ENCODE data around the gene SEMA4G.

The SEMA4G gene

DNA sequence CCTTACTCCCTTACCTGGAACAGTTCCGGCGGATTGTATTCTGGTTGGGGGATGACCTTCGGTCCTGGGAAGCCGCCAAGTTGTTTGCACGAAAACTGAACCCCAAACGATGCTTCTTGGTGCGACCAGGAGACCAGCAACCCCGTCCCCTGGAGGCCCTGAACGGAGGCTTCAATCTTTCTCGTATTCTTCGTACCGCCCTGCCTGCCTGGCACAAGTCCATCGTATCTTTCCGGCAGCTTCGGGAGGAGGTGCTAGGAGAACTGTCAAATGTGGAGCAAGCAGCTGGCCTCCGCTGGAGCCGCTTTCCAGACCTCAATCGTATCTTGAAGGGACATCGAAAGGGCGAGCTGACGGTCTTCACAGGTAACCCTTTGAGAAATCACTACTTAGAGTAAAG is 19.8 kb downstream of the SEMA4G start:
- DNase-seq, result no peak

DNA sequence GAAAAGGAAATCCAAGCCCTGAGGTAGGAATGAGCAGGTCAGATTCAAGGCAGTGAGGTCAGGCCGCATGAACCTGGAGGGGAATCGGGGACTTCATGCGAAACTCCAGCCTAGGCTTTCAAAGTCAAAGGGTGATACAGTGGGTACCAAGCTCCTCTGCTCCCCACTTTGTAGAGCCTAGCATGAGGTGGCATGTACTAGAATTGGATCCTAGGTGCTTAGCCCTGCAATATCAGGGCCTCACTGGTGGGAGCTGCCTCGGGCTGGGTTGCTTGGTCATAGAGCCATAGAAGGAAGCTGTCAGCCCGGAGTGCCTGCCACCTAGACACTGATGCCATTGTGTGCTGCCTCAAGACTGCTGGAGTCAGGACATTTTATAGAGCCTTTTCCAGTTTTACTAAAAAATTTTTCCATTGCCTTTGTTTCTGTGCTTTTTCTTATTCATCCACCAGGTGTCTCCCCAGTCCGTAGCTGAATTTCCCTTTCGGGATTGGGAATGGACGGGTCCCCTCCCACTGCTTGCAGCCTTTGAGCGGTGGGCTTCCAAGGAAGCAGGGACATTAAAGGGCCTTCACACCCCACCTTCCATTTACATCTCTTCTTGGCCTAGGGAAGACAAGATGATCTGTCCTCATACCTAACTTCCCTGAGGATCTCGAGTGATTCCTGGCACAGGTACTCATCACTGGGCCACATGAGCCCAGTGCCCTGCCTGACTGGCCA is 24.8 kb downstream of the SEMA4G start:
- no peak for DNase-seq

DNA sequence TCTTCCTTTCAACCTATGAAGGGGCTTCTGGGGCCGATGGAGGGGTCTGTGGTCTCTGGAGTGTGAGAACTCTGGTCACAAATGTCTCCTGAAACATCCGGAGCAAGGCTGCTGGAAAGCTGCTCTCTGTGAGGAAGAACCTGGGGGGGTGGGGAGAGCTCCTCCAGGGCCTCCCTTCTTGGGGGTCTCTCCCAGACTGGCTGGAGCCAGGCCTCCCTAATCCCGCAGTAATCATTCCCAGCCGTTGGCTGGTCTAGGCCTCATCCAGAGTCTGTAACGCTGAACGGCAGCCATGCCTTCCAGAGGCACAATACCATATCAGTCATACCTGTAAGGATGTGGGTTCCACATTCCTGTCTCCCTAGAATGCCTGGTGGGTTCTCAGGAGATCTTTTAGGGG is 25.9 kb downstream of the SEMA4G start:
- DNase-seq, result no peak

DNA sequence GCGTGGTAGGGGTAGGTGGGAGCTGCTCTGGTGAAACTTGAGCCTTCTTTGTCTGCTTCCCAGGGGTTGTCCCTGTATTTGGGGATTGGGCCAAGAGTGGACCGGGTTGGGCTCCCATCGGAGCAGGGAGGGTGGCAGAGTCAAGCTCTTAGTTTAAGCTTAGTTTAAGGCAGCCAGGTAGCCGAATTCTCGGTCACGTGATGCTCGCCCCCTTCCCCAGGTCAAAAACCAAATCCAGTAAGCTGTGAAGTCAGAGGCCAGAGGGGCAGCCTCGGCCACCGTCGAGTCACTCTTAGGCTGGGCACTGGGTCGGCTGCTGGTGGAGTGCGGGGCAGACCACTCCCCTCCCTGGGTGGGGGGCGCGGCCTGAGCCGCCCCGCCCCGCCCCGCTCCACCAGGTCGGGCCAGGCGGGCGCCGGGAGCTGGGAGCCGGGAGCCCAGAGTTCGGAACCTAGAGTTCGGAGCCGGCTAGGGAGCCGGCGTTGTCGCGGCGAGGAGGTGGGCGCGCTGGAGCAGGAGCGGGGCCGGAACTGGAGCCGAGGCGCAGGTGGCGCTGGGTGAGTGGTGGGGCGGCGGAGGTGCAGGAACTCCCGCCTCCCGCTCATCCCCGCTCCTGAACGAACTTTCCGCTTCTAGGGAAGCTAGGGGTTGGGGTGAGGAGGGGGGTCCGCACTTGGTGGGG is 27.5 kb downstream of the SEMA4G start:
- DNase-seq, result peak; percentile 68

DNA sequence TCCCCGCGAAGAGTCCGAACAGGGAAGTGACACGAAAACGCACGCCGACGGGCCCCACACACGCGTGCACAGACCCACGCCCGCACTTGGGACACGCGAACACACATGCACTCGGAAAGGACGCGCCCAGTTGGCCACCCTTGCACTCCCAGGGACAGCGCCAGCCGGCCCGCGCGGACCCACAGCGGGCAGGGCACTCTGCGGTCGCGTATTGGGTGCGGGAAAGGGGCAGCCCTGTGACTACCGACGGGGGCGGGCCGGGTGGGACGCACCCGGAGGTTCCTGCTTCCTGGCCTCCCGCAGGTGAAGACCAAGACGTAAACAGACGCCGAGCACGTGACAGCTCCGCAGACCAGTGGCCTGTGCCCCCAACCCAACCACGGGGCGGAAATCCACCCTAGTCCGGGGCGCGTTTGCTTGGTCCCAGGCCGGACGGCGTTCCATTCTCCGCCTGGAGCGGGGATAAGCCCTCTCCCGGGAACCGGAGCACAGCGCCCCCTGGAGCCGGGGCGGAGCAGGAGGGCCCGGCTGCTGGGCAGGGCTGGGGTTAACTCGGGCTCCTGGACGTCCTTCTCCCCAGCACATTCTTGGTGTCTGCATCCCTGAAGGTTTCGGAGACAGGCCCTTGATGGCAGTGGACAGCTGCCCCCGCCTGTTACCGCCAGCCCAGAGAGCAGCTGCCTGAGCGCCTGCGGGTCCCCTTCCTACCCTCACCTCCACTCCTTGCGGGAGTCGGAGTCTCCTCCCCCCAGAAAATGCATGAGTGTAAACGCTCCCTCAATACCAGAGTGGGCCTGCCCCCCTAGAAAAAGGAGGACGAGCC is 28.3 kb downstream of the SEMA4G start:
- DNase-seq, result peak; percentile 96

DNA sequence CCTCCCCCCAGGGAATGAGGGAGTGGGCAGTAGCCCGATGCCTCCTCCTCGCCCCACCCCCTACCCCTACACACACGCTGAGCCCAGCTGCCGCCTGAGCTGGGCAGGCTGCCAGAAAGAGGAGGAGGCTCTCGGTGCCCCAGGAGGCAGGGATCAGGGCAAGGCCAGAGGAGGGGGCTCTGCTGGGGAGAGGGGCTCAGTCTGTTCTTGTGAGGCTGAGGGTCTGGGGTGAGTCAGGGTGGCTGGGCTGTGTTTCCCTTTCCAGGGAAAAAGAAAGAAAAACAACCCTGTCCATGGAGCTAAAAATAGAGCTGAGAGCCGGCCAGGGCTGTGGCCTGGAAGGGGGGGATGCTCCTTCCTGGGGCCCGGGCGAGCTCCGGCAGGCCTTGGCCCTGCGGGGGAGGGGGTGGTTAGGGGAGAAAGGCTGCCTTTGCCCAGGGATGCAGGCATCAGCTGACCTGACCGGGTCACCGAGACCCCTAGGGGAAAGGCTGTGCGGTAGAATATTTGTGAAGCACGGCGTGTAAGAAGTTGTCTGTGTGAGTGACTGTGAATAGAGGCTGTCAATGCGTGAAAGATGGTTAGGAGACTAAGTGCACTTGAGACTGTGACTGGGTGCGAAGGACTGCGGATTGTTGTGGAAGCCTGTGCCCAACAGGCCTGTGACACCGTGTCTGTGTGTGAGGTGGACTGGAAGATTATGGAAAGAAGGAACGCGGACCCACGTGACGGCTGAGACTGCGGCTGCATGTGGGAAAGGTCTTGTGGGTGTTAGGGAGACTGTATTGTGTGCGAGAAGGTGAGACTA is 29.1 kb downstream of the SEMA4G start:
- DNase-seq, result peak; percentile 93

DNA sequence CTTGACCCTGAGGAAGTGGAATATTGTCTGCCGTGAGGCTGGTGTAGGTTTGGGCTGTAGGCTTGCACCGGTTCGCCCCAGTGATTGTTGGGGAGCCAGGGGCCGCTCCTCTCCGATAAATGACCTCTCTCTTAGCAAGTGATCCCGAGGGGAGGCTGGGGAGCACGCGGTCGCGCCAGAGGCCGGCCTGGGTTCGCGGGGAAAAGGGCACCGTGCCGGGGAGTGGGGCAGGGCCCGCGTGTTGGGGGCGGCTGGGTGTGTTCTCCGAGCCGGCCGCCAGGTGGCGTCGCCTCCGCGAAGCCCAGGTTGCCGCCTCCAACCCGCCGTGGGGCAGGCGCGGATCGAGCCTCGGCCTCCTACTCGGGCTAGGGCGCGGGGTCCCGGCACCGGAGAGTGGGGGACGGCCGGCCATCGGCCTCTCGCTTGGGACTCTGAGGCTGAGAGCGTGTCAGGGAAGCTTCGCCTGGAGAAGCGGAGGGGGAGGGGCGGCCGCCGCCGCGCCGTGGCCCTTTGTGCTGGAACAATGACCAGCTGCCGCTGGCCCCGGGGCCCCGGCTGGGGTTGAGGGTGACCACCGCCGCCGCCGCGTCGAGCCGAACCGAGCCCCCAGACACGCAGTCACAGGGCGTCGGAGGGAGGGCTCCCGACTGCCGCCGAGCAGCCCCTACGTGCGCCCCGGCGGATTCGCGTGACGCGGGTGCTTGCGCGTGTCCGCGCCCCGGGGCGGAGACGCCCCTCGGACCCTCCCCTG is 29.9 kb downstream of the SEMA4G start:
- DNase-seq, result peak; percentile 97

DNA sequence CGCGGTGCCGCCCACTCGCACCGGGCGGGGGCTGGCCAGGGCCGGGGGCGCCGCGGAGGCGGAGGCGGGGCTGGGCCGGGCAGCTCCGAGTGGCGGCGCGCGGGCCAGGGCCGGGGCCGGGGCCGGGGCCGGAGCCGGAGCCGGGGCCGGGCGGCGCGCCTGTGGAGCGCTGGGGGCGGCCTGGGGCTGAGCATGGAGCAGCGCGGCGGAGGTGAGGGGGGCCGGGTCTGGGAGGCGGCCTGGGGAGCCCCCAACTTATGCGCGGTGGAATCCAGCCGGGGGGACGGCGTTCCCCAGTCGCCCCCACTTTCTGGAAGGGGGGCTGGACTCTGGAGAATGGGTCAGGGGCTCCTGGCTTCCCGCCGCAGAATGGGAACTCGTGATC is 30.4 kb downstream of the SEMA4G start, which contains the start of gene LZTS2:
LZTS2 (plus strand) TSS at position 67 of the 385 bp plus-strand sequence. CDS start 2,731 bp downstream, outside the sequence.
- no peak for DNase-seq

DNA sequence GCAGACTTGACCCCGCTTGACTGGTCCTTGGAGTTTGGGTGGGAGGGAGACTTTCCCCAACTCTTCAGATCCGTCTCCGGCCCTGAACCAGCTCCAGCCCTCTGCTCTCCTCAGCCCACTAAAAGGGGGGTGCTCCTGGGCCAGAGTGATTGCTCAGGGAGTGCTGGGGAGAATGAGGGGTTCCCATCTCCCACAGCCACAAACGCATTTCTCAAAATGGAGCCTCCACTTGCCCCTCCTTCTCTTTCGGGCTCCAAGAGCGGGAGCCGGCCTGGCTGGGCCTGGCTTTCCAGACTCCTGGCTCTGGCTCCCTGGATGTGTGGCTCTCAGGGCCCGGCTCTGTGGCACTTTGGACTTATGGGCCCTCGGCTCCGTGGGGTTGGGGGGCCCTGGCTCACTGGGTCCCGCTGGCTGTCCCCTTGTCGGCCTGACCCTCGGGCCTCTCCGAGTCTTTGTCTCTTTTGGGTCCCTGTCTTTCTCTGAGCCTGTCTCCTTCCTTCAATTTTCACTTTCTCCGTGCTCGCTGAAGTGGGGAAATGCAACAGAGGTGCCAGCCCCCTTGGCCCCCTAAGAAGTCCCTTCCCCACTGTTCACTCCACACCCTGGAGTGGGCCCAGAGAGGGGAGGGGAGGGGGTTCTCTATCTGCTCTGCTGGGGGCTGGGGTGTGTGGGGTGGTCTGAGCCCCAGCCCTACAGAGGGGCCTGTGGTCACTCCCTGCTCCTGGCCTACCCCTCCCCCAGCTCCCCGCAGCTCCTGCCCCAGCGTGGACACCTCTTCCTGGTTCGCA is 31.0 kb downstream of the SEMA4G start:
- DNase-seq, result peak; percentile 66

DNA sequence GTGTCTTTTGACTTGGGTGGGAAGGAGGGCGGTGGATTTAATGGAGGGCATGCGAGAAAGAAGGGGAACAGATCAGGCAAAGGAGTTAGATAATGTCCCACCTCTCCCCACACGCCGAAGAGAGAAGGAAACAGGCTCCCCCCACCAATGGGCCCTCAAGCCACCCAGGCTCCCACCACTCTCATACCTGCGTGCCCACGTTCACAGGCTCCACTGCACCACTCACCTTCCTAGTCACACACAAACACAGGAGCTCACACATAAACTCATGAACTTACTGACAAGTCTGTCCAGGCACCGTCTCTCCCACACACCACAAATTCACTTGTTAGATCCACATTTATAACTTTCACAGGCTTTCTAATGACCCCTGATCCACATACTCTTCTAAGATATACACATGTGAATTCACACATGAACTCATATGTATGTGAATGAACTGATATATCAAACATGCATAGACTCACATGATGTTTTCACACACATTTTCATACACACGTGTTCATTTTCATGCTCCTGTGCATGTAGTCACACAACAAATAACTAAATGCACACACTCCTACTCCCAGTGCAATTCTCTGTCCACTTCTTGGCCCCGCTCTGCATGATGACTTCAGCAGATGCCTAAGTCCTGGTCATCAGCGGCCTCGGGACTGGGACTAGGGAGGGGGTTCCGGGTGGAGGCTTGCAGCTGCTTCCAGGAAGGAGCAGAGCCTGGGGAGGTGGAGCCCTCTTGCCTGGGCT is 31.8 kb downstream of the SEMA4G start:
- peak; percentile 81 for DNase-seq

DNA sequence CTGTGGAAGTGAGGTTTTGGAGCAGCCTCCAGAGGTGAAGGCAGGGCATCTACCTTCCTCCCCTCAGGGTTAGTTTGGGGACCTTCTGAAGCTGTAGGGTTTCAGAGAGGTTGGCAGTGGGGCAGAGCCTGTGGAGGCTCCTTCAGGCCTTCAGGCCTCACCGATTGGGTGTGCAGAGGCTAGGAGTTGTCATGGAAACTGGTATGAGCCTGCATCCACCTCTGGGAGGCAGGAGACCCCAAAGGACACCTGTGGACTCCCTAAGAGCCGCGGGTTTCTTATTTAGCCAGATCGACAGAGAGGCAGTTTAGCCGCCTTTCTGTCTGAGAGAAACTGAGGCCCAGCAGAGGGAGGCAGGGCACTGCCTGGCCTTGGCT is 32.3 kb downstream of the SEMA4G start:
- no peak for DNase-seq

DNA sequence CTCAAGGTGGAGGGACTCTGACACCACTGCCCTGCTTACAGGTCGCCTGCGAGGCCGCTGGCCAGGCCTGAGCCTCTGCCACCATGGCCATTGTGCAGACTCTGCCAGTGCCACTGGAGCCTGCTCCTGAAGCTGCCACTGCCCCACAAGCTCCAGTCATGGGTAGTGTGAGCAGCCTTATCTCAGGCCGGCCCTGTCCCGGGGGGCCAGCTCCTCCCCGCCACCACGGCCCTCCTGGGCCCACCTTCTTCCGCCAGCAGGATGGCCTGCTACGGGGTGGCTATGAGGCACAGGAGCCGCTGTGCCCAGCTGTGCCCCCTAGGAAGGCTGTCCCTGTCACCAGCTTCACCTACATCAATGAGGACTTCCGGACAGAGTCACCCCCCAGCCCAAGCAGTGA is 33.2 kb downstream of the SEMA4G start:
- no peak for DNase-seq

DNA sequence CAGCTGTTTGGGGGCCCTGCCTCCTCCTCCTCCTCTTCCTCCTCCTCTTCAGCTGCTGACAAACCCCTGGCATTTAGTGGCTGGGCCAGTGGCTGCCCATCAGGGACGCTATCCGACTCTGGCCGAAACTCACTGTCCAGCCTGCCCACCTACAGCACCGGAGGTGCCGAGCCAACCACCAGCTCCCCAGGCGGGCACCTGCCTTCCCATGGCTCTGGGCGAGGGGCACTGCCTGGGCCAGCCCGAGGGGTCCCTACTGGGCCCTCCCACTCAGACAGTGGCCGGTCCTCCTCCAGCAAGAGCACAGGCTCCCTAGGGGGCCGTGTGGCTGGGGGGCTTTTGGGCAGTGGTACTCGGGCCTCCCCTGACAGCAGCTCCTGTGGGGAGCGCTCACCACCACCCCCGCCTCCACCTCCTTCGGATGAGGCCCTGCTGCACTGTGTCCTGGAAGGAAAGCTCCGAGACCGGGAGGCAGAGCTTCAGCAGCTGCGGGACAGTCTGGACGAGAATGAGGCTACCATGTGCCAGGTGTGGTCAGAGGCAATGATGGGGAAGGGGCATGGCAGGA is 34.4 kb downstream of the SEMA4G start:
- DNase-seq, result no peak

DNA sequence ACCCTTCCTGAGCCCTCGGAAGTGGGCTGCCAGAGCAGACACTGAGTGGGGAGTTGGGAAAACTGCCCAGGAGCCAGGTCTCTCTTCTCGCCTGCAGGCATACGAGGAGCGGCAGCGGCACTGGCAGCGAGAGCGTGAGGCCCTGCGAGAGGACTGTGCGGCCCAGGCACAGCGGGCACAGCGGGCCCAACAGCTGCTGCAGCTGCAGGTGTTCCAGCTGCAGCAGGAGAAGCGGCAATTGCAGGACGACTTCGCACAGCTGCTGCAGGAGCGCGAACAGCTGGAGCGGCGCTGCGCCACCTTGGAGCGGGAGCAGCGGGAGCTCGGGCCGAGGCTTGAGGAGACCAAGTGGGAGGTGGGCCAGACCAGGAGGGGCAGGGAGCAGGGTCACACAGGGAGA is 36.1 kb downstream of the SEMA4G start:
- no peak for DNase-seq

DNA sequence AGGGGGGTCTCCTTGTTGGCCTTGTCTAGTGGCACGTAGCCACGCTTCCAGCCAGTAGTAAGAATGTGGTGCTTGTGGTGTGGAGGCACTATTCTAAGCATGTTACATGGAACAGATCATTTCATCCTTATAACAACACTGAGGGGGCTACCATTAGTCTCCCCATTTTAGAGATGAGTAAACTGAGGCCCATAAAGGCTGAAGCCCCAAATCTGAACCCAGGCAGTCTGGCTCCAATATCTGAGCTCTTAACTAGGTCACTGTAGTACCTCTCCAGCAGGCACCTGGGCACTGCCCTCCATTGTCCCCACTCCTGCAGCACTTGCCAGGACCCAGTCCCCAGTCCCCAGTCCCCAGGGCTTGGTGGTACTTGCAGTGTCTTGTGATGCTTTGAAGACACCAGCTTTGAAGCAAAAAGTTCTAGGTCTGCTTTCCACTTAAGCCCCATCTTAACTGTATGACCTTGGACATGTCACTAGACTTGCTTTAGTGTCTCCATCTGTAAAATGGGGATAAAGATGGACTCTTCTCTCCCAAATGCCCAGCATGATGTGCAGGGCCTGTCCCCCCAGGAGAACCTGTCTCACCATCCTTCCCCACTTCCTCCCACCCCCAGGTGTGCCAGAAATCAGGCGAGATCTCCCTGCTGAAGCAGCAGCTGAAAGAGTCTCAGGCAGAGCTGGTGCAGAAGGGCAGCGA is 36.7 kb downstream of the SEMA4G start:
- no peak for DNase-seq

DNA sequence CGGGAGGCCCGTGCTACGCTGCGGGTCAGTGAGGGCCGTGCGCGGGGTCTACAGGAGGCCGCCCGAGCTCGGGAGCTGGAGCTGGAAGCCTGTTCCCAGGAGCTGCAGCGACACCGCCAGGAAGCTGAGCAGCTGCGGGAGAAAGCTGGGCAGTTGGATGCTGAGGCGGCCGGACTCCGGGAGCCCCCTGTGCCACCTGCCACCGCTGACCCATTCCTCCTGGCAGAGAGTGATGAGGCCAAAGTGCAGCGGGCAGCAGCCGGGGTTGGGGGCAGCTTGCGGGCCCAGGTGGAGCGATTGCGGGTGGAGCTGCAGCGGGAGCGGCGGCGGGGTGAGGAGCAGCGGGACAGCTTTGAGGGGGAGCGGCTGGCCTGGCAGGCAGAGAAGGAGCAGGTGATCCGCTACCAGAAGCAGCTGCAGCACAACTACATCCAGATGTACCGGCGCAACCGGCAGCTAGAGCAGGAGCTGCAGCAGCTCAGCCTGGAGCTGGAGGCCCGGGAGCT is 37.3 kb downstream of the SEMA4G start:
- DNase-seq, result no peak

DNA sequence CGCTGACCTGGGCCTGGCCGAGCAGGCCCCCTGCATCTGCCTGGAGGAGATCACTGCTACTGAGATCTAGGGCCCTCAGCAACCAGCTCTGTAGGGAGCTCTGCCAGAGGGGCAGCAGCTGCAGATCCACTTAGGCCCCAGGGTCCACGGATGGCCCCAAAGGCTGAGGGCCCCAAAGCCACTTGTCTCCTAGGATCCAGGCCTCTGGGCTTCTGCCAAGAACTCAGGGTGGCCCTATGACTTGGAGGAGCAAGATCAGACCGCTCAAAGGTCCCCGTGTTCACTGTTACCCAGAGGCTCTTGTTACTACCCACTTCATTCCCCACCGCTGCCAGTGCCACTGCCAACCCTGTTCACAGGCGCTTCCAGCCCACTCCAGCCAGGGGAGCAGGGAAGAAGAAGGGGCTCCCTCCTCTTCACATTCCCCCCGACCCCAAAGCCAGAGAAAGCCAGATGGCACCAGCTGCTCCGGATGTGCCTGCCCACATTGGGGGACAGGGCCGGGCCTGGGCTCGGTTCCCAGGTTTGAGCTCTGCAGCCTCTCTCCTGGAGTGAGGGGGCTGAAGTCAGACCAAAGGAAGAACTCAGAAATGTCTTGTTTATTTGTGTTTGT is 37.9 kb downstream of the SEMA4G start:
- DNase-seq, result no peak

DNA sequence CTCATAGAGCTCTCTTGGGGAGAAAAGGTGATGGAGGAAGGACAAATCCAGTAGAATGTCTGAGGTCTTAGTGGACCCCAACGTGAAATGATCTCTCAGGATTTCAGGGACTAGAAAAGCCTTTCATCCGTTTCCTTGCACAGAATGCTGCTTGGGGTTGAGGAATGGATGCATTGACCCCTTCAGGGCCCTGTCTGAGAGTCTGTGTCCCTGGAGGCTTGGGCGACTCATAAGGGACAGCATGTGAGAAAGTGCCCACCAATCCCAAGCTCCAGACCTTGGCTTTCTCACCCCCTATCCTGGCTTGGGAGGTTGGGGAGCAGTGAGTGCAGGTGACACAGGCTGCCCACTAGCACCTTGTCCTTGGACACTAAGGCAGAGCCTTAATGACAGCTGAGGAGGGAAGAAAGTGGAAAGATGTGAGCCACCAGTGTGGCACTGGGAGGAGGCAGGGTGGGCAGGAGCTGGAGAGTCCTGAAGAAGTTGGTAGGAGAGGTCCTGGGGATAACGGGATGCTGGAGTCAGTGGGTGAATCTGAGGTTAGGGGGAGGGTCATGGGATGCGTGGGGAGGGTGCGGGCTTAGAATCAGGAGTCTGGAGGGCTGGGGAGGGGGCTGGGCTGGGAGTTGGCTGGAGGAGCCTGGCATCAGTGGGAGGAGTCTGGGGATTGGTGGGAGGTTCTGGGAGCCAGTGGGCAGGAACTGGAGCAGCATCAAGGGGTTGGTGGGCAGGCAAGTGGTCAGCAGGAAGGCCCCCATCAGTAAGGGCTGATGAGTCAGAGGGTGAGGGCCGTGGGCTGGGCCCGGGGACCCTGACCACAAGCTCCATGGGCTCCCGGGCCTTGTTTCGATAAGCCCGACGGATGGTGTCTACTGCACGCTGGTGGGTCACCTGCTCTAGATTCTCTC is 38.9 kb downstream of the SEMA4G start:
- no peak for DNase-seq
